HG03565 (cell line): Measurements from ENCODE around the gene SNHG17.
"Not testable (repeated sequence)": the region's sequence is repeated elsewhere in the genome, so short reads cannot be mapped to it uniquely, and the experiment has no call there.

Experiments used
- ATAC-seq: cut with Tn5 transposase; IDR thresholded peaks from one replicate; pipeline ENCODE4 v1.9.1; 2021; ENCODE audit warnings: mild to moderate bottlenecking, moderate library complexity; ENCODE audit not compliant: unreplicated experiment

The SNHG17 gene

GRCh38 chr20:38421915-38422314 lies 13.2 kb downstream of the SNHG17 start:
- no peak for ATAC-seq

GRCh38 chr20:38420388-38421085 lies 14.6 kb downstream of the SNHG17 start:
- ATAC-seq, result no peak

- no peak for ATAC-seq
These were observed 16.5 kb downstream of the SNHG17 start for GRCh38 chr20:38418509-38419204.

GRCh38 chr20:38414769-38415450 lies 20.2 kb downstream of the SNHG17 start:
- ATAC-seq, result no peak

GRCh38 chr20:38412877-38413577 lies 22.1 kb downstream of the SNHG17 start:
- no peak for ATAC-seq

- not testable (repeated sequence) for ATAC-seq
These were observed 27.3 kb downstream of the SNHG17 start for GRCh38 chr20:38407822-38408221.

GRCh38 chr20:38407321-38407720 lies 27.8 kb downstream of the SNHG17 start:
- no peak for ATAC-seq

GRCh38 chr20:38406476-38406875 lies 28.7 kb downstream of the SNHG17 start:
- ATAC-seq, result no peak

- no peak for ATAC-seq
These were observed 30.0 kb downstream of the SNHG17 start for GRCh38 chr20:38405132-38405531.

GRCh38 chr20:38404016-38404415 lies 31.1 kb downstream of the SNHG17 start:
- no peak for ATAC-seq

GRCh38 chr20:38402816-38403215 lies 32.3 kb downstream of the SNHG17 start:
- no peak for ATAC-seq

- no peak for ATAC-seq
These were observed 33.0 kb downstream of the SNHG17 start for GRCh38 chr20:38402089-38402488.

GRCh38 chr20:38395751-38396395 lies 39.3 kb downstream of the SNHG17 start:
- ATAC-seq, result not testable (repeated sequence)

- ATAC-seq, result no peak
These were observed 40.0 kb downstream of the SNHG17 start for GRCh38 chr20:38395165-38395564.

GRCh38 chr20:38393259-38393658 lies 41.9 kb downstream of the SNHG17 start:
- no peak for ATAC-seq

GRCh38 chr20:38392356-38392755 lies 42.8 kb downstream of the SNHG17 start:
- ATAC-seq, result no peak

- ATAC-seq, result no peak
These were observed 47.2 kb downstream of the SNHG17 start for GRCh38 chr20:38387953-38388352.

GRCh38 chr20:38386851-38387250 lies 48.3 kb downstream of the SNHG17 start:
- no peak for ATAC-seq

GRCh38 chr20:38386004-38386403 lies 49.1 kb downstream of the SNHG17 start:
- no peak for ATAC-seq

- no peak for ATAC-seq
These were observed 52.0 kb downstream of the SNHG17 start for GRCh38 chr20:38383147-38383546.

- ATAC-seq, result not testable (repeated sequence)
These were observed 57.3 kb downstream of the SNHG17 start for GRCh38 chr20:38377838-38378237.
